SK-N-MC (cell line): Measurements from ENCODE around the gene SPTLC1.

Source experiments
- DNase-seq: peaks from one replicate; pipeline ENCODE4 v3.0.0-alpha.2; 2011; ENCODE audit warnings: low read depth, low spot score
- H3K27ac ChIP-seq: fragments of 200-600 bp; sonication (generic); 2 replicates; pipeline ENCODE4 v1.5.1; 2016; ENCODE audit warnings: mixed run types
- H3K36me3 ChIP-seq: fragments of 200-600 bp; sonication (generic); 2 replicates; pipeline ENCODE4 v1.6.1; 2017; ENCODE audit warnings: antibody characterized with exemption, low read length, mixed read lengths; ENCODE audit not compliant: insufficient read depth
- H3K4me3 ChIP-seq: fragments of 200-600 bp; sonication (generic); 2 replicates; pipeline ENCODE4 v1.5.1; 2016
- H3K9ac ChIP-seq: fragments of 200-600 bp; sonication (generic); 2 replicates; pipeline ENCODE4 v1.8.0; 2017; ENCODE audit warnings: mixed run types, mixed read lengths; ENCODE audit not compliant: insufficient read length
- H3K9me3 ChIP-seq: fragments of 200-600 bp; sonication (generic); 2 replicates; pipeline ENCODE4 v1.6.1; 2017; ENCODE audit warnings: low read depth, mild to moderate bottlenecking, antibody characterized with exemption, low read length, moderate library complexity, mixed read lengths
- EZH2 ChIP-seq: fragments of 200-600 bp; sonication (generic); IDR thresholded peaks from one replicate; pipeline ENCODE4 v1.6.1; 2017; ENCODE audit warnings: antibody characterized with exemption
- FOXP2 ChIP-seq: optimal IDR thresholded peaks from 2 replicates; pipeline ENCODE3; 2011; ENCODE audit warnings: mild to moderate bottlenecking, moderate library complexity; ENCODE audit not compliant: insufficient read depth; ENCODE audit errors: extremely low read length, control extremely low read depth
- POLR2AphosphoS5 ChIP-seq: IDR thresholded peaks from 2 replicates; pipeline ENCODE4 v1.6.1; 2012; ENCODE audit warnings: mild to moderate bottlenecking, low read depth, low read length, borderline replicate concordance

The SPTLC1 gene

DNA sequence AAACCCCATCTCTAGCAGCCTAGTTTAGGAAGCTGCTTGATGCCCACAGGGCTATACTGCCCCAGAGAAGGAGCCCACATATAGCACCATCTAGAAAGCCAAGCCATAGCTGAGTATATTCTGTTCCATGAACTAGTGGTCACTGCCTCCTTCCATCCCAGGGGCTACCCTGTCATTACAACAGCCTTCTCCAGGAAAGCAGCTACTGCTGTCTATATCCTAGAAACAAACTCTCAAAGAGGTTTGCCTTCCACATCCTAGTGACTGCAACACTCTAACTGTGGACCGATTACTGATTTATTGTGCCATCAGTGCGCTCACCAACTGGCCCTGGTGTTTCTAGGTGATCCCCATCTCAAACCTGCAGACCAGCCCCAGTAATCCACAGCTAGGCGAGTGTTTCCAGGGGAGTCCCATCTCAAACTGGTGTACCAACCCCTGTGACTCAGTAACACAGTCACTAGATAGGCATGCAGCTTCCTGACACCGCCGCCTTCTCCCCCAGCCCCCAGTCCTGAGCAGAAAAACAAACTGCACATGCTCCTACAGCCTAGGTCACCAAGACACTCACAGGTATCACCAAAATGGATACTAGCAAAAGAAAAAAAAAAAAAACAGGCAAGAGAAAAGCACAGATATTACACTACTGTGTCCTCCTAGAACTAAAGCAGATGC lies 14.8 kb downstream of the SPTLC1 start:
- TF ChIP-seq POLR2AphosphoS5: no peak
- TF ChIP-seq EZH2: no peak
- TF ChIP-seq FOXP2: no peak
- Histone ChIP-seq H3K9ac (no peak overlapping the region), H3K36me3 (no peaks in the 10 kb centered on the region), H3K4me3 (no peak overlapping the region), H3K9me3 (no peaks in the 10 kb centered on the region), H3K27ac (no peak overlapping the region)
- no peak for DNase-seq

DNA sequence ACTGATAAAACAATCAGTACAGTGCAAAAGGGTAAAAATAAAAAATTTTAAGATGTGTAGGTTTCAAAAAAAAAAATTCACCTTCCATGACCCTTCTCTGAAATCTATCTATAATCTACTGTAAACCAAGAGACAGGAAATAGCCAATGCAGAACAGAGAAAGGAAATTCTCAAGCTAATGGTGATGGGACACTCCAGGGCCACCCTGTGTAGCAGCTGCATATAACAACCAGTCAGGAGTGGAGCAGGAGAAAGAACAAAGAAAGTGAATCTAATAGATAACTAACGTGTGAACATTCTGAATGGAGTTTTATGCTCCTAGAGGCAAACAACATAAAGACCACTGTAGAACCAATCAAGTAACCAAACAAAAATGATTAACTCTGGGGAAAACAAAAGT lies 16.6 kb downstream of the SPTLC1 start:
- Histone ChIP-seq H3K4me3 (no peak overlapping the region), H3K9ac (no peak overlapping the region), H3K36me3 (no peaks in the 10 kb centered on the region), H3K9me3 (no peaks in the 10 kb centered on the region), H3K27ac (no peak overlapping the region)
- TF ChIP-seq FOXP2 (no peak), EZH2 (no peak), POLR2AphosphoS5 (no peak)
- DNase-seq: no peak

DNA sequence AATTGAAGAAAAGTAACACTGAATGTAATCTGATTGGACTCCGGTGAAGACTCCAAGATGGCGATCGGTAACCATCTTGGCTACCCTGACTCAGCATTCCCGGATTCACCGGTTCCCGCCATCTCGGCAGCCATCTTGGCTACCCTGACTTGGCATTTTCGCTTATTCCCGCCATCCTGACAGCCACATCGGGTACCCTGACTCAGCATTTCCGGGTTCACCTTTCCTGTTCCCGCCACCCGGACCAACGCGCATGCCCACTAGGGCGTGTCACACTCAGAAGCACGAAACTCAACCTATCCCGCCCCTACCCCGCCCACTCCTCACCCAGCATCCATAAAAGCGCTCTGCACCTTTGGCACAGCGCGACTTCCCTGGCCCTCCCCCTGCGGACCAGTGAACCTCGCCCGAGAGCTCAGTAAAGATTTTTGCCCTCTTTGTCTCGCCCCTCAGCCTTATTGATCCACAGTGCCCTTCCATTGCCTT lies 17.2 kb downstream of the SPTLC1 start:
- Histone ChIP-seq H3K9me3 (no peaks in the 10 kb centered on the region), H3K4me3 (no peak overlapping the region), H3K9ac (no peak overlapping the region), H3K36me3 (no peaks in the 10 kb centered on the region), H3K27ac (no peak overlapping the region)
- TF ChIP-seq POLR2AphosphoS5: no peak
- TF ChIP-seq EZH2: no peak
- TF ChIP-seq FOXP2: no peak
- no peak for DNase-seq

DNA sequence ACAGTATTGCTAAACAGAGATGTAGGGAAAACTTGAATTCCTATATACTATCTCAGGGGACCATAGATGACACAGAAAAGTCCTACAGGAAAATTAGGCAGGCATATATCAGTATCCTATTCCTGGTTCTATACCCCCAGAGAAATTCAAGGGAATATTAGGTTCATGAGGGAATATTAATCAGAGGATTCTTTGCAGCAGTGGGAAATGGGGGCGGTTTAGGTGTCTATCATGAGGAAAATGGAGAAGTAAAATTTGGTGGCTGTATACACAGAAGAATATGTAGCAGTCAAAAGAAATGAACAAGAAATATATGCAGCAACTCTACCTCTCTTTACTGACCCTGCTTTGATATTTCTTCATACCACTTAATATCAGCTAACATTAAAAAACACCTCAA lies 20.0 kb downstream of the SPTLC1 start:
- DNase-seq: no peak
- H3K9me3 ChIP-seq: no peaks in the 10 kb centered on the region
- H3K27ac ChIP-seq: no peak overlapping the region
- TF ChIP-seq EZH2: no peak
- no peak for TF ChIP-seq FOXP2
- TF ChIP-seq POLR2AphosphoS5: no peak
- H3K36me3 ChIP-seq: no peaks in the 10 kb centered on the region
- no peak overlapping the region for H3K4me3 ChIP-seq
- no peak overlapping the region for H3K9ac ChIP-seq

DNA sequence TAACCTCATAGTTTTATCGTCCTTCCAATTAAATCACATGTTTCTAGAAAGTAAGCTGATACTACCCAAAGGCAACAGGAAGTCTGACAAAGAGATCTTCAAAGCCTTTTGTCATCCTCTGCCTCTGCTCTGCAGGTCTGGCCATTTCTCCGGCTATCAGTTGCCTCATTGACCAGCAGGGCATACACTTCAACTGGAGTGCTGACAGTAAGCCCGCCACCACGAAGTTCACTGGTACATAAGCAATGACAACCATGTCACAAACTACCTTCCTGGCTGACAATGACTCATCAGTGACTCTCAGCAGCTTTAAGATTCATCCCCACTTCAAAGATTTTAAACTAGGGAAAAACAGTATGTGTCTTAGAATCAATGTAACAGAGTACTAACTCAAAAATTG lies 20.6 kb downstream of the SPTLC1 start:
- no peak overlapping the region for H3K27ac ChIP-seq
- H3K9ac ChIP-seq: no peak overlapping the region
- H3K9me3 ChIP-seq: no peaks in the 10 kb centered on the region
- DNase-seq: no peak
- TF ChIP-seq POLR2AphosphoS5: no peak
- no peak overlapping the region for H3K4me3 ChIP-seq
- H3K36me3 ChIP-seq: no peaks in the 10 kb centered on the region

DNA sequence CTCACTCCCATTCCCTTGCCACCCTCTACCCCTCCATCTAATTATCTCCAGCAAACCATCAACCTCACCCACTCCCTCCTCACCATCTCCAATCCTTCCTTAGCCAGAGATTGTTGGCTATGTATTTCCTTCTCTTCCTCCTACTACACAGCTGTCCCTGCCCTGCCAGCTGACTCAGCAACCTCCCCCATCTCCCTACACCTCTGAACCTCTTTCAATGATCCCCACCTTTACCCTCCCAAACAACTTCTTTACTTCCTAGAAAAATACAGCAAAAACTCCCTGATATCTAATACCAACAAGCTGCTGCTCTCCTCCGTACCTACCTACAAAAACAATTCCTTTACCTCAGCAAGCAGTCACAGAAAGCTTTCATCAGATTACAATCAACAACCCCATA lies 37.3 kb downstream of the SPTLC1 start:
- no peak overlapping the region for H3K9ac ChIP-seq
- no peak for TF ChIP-seq FOXP2
- TF ChIP-seq POLR2AphosphoS5: no peak
- no peak for TF ChIP-seq EZH2
- no peaks in the 10 kb centered on the region for H3K9me3 ChIP-seq
- no peak overlapping the region for H3K4me3 ChIP-seq
- DNase-seq: no peak
- no peak overlapping the region for H3K27ac ChIP-seq
- peaks cover 4% of the 10 kb centered on the region; the same call in 1 of the 2 replicates for H3K36me3 ChIP-seq

DNA sequence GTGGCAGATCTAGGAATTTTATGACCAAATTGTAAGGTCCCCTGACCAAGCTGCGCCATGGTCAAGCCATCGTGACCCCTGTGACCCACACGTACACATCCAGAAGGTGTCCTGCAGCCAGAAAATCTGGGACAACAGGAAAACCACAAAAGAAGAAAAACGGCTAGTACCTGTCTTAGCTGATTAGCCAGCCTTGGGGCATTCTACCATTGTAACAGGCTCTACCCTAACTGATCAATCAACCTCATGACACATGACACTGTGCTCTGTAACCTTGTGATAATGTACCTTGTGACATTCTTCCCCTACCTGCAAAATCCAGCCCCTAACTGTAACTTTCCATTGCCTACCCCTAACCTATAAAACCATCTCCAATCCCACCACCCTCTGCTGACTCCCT lies 43.6 kb downstream of the SPTLC1 start:
- Histone ChIP-seq H3K9me3 (no peaks in the 10 kb centered on the region), H3K36me3 (peaks cover 20% of the 10 kb centered on the region), H3K4me3 (no peak overlapping the region), H3K9ac (no peak overlapping the region), H3K27ac (no peak overlapping the region)
- TF ChIP-seq EZH2 (no peak), FOXP2 (no peak), POLR2AphosphoS5 (no peak)
- DNase-seq: no peak

DNA sequence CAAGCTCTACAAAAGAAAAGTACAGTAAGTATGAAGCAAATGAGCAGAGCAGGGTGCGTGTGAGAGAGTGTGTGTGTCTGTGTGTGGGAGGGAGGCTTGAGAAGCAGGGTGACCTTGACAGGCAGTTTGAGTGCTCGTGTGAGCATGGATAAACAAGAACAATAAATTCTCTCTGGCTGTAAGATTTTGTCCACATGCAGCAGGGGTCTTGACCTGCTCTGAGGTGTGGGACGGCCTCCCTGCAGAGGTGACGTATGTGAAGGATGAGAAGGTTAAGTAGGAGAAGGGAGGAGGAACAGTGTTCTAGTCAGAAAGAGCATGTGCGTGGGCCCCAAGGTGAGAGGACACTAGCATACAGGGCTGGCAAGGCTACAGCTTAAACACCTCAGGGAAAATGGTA lies 49.0 kb downstream of the SPTLC1 start:
- Histone ChIP-seq H3K9ac (no peak overlapping the region), H3K9me3 (peaks cover 10% of the 10 kb centered on the region; the same call in 1 of the 2 replicates), H3K27ac (no peak overlapping the region), H3K36me3 (peaks cover 69% of the 10 kb centered on the region), H3K4me3 (no peak overlapping the region)
- no peak for DNase-seq
- TF ChIP-seq FOXP2 (no peak), EZH2 (no peak), POLR2AphosphoS5 (no peak)

DNA sequence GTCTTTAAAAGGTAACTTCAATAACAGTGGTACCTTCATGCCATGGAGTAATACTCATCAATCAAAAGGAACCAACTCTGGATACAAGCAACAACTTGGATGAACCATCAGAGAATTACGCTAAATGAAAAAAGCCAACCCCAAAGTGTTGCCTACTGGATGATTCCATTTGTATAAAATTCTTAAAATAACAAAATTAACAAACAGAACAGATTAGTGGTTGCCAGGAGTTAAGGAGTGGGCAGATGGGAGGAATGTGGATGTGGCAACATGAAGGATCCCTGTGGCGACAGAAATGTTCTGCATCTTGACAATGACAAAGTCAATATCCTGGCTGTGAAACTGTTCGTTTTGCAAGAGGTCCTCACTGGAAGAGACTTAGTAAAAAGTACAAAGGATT lies 50.5 kb downstream of the SPTLC1 start:
- H3K36me3 ChIP-seq: peaks cover 66% of the 10 kb centered on the region
- DNase-seq: no peak
- no peak for TF ChIP-seq POLR2AphosphoS5
- no peak for TF ChIP-seq FOXP2
- TF ChIP-seq EZH2: no peak
- H3K4me3 ChIP-seq: no peak overlapping the region
- no peak overlapping the region for H3K9ac ChIP-seq
- no peak overlapping the region for H3K27ac ChIP-seq
- H3K9me3 ChIP-seq: peaks cover 10% of the 10 kb centered on the region; the same call in 1 of the 2 replicates
